Endothelial cell of umbilical vein (primary cell): Measurements from ENCODE around the gene RAB2B. TPM values are rescaled to one million over a fixed set of nuclear protein-coding genes. Genes with fewer than 3 reads are reported as not detected.

Experiments
- BruUV-seq: library from RNA; stranded (reverse); fragments of 400-500 nt; replicated peaks from 2 replicates; lab custom pipeline; 2021; lab: Mats Ljungman, UMichigan
- CTCF ChIA-PET: fragments of 300-600, 350-600 bp; sonication (Branson Sonifier 250); formaldehyde crosslinking; loops from one replicate; lab custom pipeline; 2021; ENCODE audit warnings: antibody characterized with exemption, inconsistent platforms; lab: Charles Lee
- POLR2A ChIA-PET: fragments of 300-600, 350-600 bp; sonication (Branson Sonifier 250); formaldehyde crosslinking; loops from one replicate; lab custom pipeline; 2021; ENCODE audit warnings: antibody characterized with exemption, inconsistent platforms; lab: Charles Lee
- DNase-seq: peaks from one replicate; pipeline ENCODE4 v3.0.0-alpha.2; 2011; ENCODE audit warnings: low read depth, low spot score
- FAIRE-seq: peaks from 2 replicates; lab custom pipeline; 2011; peaks lifted over from hg19 to GRCh38; lab: Jason Lieb, UNC
- H2AFZ ChIP-seq: 2 replicates; pipeline ENCODE4 v1.6.0; 2012; ENCODE audit warnings: low read depth, low read length, control low read depth, inconsistent platforms
- H3K27ac ChIP-seq: 2 replicates; pipeline ENCODE4 v1.5.1; 2011; ENCODE audit warnings: low read depth, mild to moderate bottlenecking, control low read depth, low read length, moderate library complexity; ENCODE audit not compliant: insufficient read depth
- H3K27me3 ChIP-seq, 2 experiments: 2 replicates each; pipeline versions ENCODE4 v1.6.0 to v1.6.1; 2011; ENCODE audit warnings: low read length in 2 of 2, mixed read lengths in 1 of 2; ENCODE audit not compliant: control insufficient read depth in 2 of 2, insufficient read depth in 2 of 2
- H3K36me3 ChIP-seq, 2 experiments: 2 replicates in 1 of 2; 3 replicates in 1 of 2; pipeline ENCODE4 v1.5.1; 2011; ENCODE audit warnings: low read length in 2 of 2, mild to moderate bottlenecking in 1 of 2, moderate library complexity in 1 of 2; ENCODE audit not compliant: control insufficient read depth in 2 of 2, insufficient read depth in 2 of 2; ENCODE audit errors: extremely low read depth in 1 of 2
- H3K4me1 ChIP-seq: 3 replicates; pipeline ENCODE4 v1.5.1; 2011; ENCODE audit warnings: mild to moderate bottlenecking, low read length; ENCODE audit not compliant: control insufficient read depth, insufficient read depth; ENCODE audit errors: extremely low read depth
- H3K4me2 ChIP-seq: 2 replicates; pipeline ENCODE4 v1.6.1; 2011; ENCODE audit warnings: low read length, control low read depth, mixed read lengths; ENCODE audit not compliant: insufficient read depth
- H3K4me3 ChIP-seq, 3 experiments: fragments of 200-600 bp in 1 of 3; sonication (generic), shearing (Covaris generic) in 1 of 3; replicated peaks in 1 of 3; 2 replicates each; pipeline ENCODE4 v1.5.1; 2011 to 2016; ENCODE audit warnings: control low read depth in 3 of 3, low read length in 3 of 3, mild to moderate bottlenecking in 2 of 3, inconsistent platforms in 1 of 3, low read depth in 1 of 3, moderate library complexity in 1 of 3; ENCODE audit not compliant: insufficient read depth in 1 of 3
- H3K79me2 ChIP-seq: 2 replicates; pipeline ENCODE4 v1.6.0; 2012; ENCODE audit warnings: low read length, inconsistent platforms; ENCODE audit not compliant: control insufficient read depth, insufficient read depth
- H3K9ac ChIP-seq: replicated peaks from 2 replicates; pipeline ENCODE3; 2011; ENCODE audit warnings: low read length, control low read depth; ENCODE audit not compliant: insufficient read depth; ENCODE audit errors: extremely low read depth
- H3K9me1 ChIP-seq: replicated peaks from 3 replicates; pipeline ENCODE4 v1.6.0; 2011; ENCODE audit warnings: mild to moderate bottlenecking, low read length; ENCODE audit not compliant: control insufficient read depth, insufficient read depth; ENCODE audit errors: extremely low read depth
- H3K9me3 ChIP-seq: replicated peaks from 2 replicates; pipeline ENCODE4 v1.5.1; 2012; ENCODE audit warnings: low read length, inconsistent platforms; ENCODE audit not compliant: control insufficient read depth, insufficient read depth
- H4K20me1 ChIP-seq: replicated peaks from 2 replicates; pipeline ENCODE3; 2011; ENCODE audit warnings: mild to moderate bottlenecking, low read length; ENCODE audit not compliant: control insufficient read depth, insufficient read depth; ENCODE audit errors: extremely low read depth
- CTCF ChIP-seq, 2 donors: IDR thresholded peaks; 1 replicate in 1 of 2; 2 replicates in 1 of 2; pipeline ENCODE4 v1.5.1; 2011; ENCODE audit warnings: low read length in 2 of 2, mild to moderate bottlenecking in 2 of 2, moderate library complexity in 2 of 2, control low read depth in 1 of 2, inconsistent platforms in 1 of 2, low read depth in 1 of 2; ENCODE audit not compliant: insufficient read depth in 1 of 2; ENCODE audit errors: extremely low read depth in 1 of 2
- EZH2 ChIP-seq: IDR thresholded peaks from 2 replicates; pipeline ENCODE4 v1.6.1; 2012; ENCODE audit warnings: borderline replicate concordance, low read depth, mild to moderate bottlenecking, moderate library complexity, low read length, inconsistent platforms; ENCODE audit not compliant: severe bottlenecking
- FOS ChIP-seq: IDR thresholded peaks from 2 replicates; pipeline ENCODE4 v1.6.1; 2011; ENCODE audit warnings: mild to moderate bottlenecking, low read length, moderate library complexity, borderline replicate concordance; ENCODE audit not compliant: insufficient read depth
- GATA2 ChIP-seq: IDR thresholded peaks from 2 replicates; pipeline ENCODE4 v1.7.0; 2011; ENCODE audit warnings: low read depth, mild to moderate bottlenecking, moderate library complexity, mixed read lengths, low read length; ENCODE audit not compliant: insufficient read length, insufficient read depth
- JUN ChIP-seq: IDR thresholded peaks from 2 replicates; pipeline ENCODE4 v1.6.1; 2011; ENCODE audit warnings: borderline replicate concordance, low read depth; ENCODE audit not compliant: insufficient read length, insufficient read depth
- MYC ChIP-seq: IDR thresholded peaks from one replicate; pipeline ENCODE4 v1.6.1; 2011; ENCODE audit warnings: mild to moderate bottlenecking, low read depth, low read length
- POLR2A ChIP-seq: IDR thresholded peaks from 2 replicates; pipeline ENCODE4 v1.6.1; 2012; ENCODE audit warnings: low read depth, mild to moderate bottlenecking, control low read depth, low read length
- POLR2AphosphoS5 ChIP-seq: IDR thresholded peaks from 2 replicates; pipeline ENCODE4 v1.6.1; 2012; ENCODE audit warnings: low read depth, mild to moderate bottlenecking, control low read depth, low read length, moderate library complexity; ENCODE audit not compliant: insufficient read depth
- dilution Hi-C: fragments of 300-500 bp; cut with MboI; formaldehyde crosslinking; loops from one replicate; pipeline ENCODE4 v1.15.0; 2019; ENCODE audit warnings: low sequenced_read_pairs; ENCODE audit not compliant: extremely low pct_ligation_motif_present
- intact Hi-C: fragments of 100-400 bp; cut with micrococcal nuclease; formaldehyde crosslinking; loops from one replicate; pipeline ENCODE4 v1.10.0; 2022
- polyA plus RNA-seq, 4 experiments: library from polyadenylated mRNA; depleted of rRNA in 3 of 4; stranded (reverse) in 3 of 4; unstranded in 1 of 4; fragments of >200 nt; gene quantifications; 2 replicates each; pipeline versions ENCODE4 v1.2.1 to v1.2.3, GENCODE V29; 2011 to 2012; ENCODE audit warnings: missing spikeins in 1 of 4
- total RNA-seq: library from RNA; stranded (reverse); gene quantifications from 2 replicates; pipeline ENCODE4 v1.2.3, GENCODE V29; 2021
- TF ChIP-seq, protein P1 (sequence below): IDR thresholded peaks from 2 replicates; pipeline ENCODE4 v1.6.1; 2011; ENCODE audit not compliant: insufficient read depth, insufficient read length

Gene RAB2B
- total and polyA plus RNA-seq, 2 donors (not counting 3 experiments of a cell fraction or from before 2014, with no cell fraction given): 27.9 to 29.1 TPM

- Histone ChIP-seq H3K27ac (no peak within 1 kb of the TSS), H3K4me1 (peaks cover 3% of the 10 kb centered on the region), H4K20me1 (no peaks in the 10 kb centered on the region), H3K9me1 (no peaks in the 10 kb centered on the region), H3K79me2 (no peaks in the 10 kb centered on the region), H3K36me3 (no peaks in the 10 kb centered on the region), H3K9ac (peak within 1 kb of the TSS; percentile 29), H3K27me3 (peaks cover 20 to 21% of the 10 kb centered on the region in 2 experiments), H3K4me2 (peak within 1 kb of the TSS; percentile 55), H2AFZ (peak within 1 kb of the TSS; percentile 88), H3K4me3 (peak within 1 kb of the TSS; percentile 32 to 80 (median 67)), H3K9me3 (no peaks in the 10 kb centered on the region)
- intact Hi-C loops (loop anchor here (1.0 kb wide), 1 partner anchor 15 kb away; the partner anchor contains the start of gene METTL3), dilution Hi-C loops (no loop called here)
- CTCF ChIA-PET: interaction anchor here (0.9 to 3.1 kb wide), 5 partner anchors 12 to 30 kb away, joined by 3 to 28 read pairs (median 8); partner anchors contain the start of gene METTL3
- TF ChIP-seq MYC: no peak
- no peak for TF ChIP-seq JUN
- TF ChIP-seq, protein P1, sequence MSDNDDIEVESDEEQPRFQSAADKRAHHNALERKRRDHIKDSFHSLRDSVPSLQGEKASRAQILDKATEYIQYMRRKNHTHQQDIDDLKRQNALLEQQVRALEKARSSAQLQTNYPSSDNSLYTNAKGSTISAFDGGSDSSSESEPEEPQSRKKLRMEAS: no peak
- TF ChIP-seq POLR2A: no peak
- no peak for TF ChIP-seq POLR2AphosphoS5
- TF ChIP-seq CTCF (IDR thresholded peaks at IDR 0.05; ENCODE audit: extremely low read depth in 1 of 2, insufficient read depth in 1 of 2, low read depth in 1 of 2, low read length in 2 of 2): no peak
- no peak for TF ChIP-seq EZH2
- TF ChIP-seq FOS: no peak
- no peak for TF ChIP-seq GATA2
- POLR2A ChIA-PET: interaction anchor here (0.6 to 1.9 kb wide), 2 partner anchors 15 to 306 kb away, joined by 6 to 19 read pairs; partner anchors contain the start of gene METTL3
- no TSS peak for BruUV-seq
- FAIRE-seq (peak; percentile 59), DNase-seq (peak; percentile 63)
Measured at GRCh38 chr14:21525962-21526671, 49.4 kb upstream of the RAB2B start, which contains the start of gene SALL2. SALL2 (minus strand) TSS chr14:21526346; CDS start chr14:21526127, 219 bp downstream.
